Measurements from ENCODE around the gene POU6F2. TPM values are rescaled to one million over a fixed set of nuclear protein-coding genes. Genes with fewer than 3 reads are reported as not detected.
"Not testable (repeated sequence)": the region's sequence is repeated elsewhere in the genome, so short reads cannot be mapped to it uniquely, and the experiment has no call there.

The POU6F2 gene
- total RNA-seq, 1 donor from 2014 or later, result 0.16 TPM

GRCh38 chr7:39183796-39184195 lies 206.1 kb downstream of the POU6F2 start:
- Mint-ChIP-seq H3K36me3 (ENCODE audit: low read depth) (no peaks in the 10 kb centered on the region), H3K27ac (no peak overlapping the region), H3K9me3 (no peaks in the 10 kb centered on the region), H3K27me3 (no peaks in the 10 kb centered on the region), H3K4me1 (no peaks in the 10 kb centered on the region), H3K4me3 (no peak overlapping the region)
- no peak for DNase-seq
- intact Hi-C loops (cut with micrococcal nuclease), result no loop called here

GRCh38 chr7:39184391-39184790 lies 206.7 kb downstream of the POU6F2 start:
- intact Hi-C loops (cut with micrococcal nuclease), result no loop called here
- Mint-ChIP-seq H3K9me3 (no peaks in the 10 kb centered on the region), H3K27ac (no peak overlapping the region), H3K4me3 (no peak overlapping the region), H3K27me3 (no peaks in the 10 kb centered on the region), H3K4me1 (no peaks in the 10 kb centered on the region), H3K36me3 (ENCODE audit: low read depth) (no peaks in the 10 kb centered on the region)
- DNase-seq, result no peak

- intact Hi-C loops (cut with micrococcal nuclease), result no loop called here
- H3K36me3 Mint-ChIP-seq (ENCODE audit: low read depth), result no peaks in the 10 kb centered on the region
- no peaks in the 10 kb centered on the region for H3K27me3 Mint-ChIP-seq
- no peaks in the 10 kb centered on the region for H3K4me1 Mint-ChIP-seq
- DNase-seq, result no peak
- H3K27ac Mint-ChIP-seq, result no peak overlapping the region
- no peaks in the 10 kb centered on the region for H3K9me3 Mint-ChIP-seq
- no peak overlapping the region for H3K4me3 Mint-ChIP-seq
Measured at GRCh38 chr7:39186131-39186530, 208.4 kb downstream of the POU6F2 start.

- intact Hi-C loops (cut with micrococcal nuclease), result no loop called here
- DNase-seq, result no peak
- Mint-ChIP-seq H3K9me3 (no peaks in the 10 kb centered on the region), H3K4me3 (no peak overlapping the region), H3K4me1 (no peaks in the 10 kb centered on the region), H3K27ac (no peak overlapping the region), H3K36me3 (ENCODE audit: low read depth) (no peaks in the 10 kb centered on the region), H3K27me3 (no peaks in the 10 kb centered on the region)
Measured at GRCh38 chr7:39186671-39187070, 209.0 kb downstream of the POU6F2 start.

- no peak overlapping the region for H3K4me3 Mint-ChIP-seq
- no peaks in the 10 kb centered on the region for H3K27me3 Mint-ChIP-seq
- no peak for DNase-seq
- no peaks in the 10 kb centered on the region for H3K4me1 Mint-ChIP-seq
- no peaks in the 10 kb centered on the region for H3K9me3 Mint-ChIP-seq
- no peaks in the 10 kb centered on the region for H3K36me3 Mint-ChIP-seq (ENCODE audit: low read depth)
- no peak overlapping the region for H3K27ac Mint-ChIP-seq
- intact Hi-C loops (cut with micrococcal nuclease), result no loop called here
Measured at GRCh38 chr7:39187130-39187529, 209.4 kb downstream of the POU6F2 start.

- Mint-ChIP-seq H3K27ac (no peak overlapping the region), H3K4me3 (no peak overlapping the region), H3K9me3 (no peaks in the 10 kb centered on the region), H3K27me3 (no peaks in the 10 kb centered on the region), H3K36me3 (ENCODE audit: low read depth) (no peaks in the 10 kb centered on the region), H3K4me1 (no peaks in the 10 kb centered on the region)
- DNase-seq, result no peak
- intact Hi-C loops (cut with micrococcal nuclease), result no loop called here
Measured at GRCh38 chr7:39192476-39192875, 214.8 kb downstream of the POU6F2 start.

DNA sequence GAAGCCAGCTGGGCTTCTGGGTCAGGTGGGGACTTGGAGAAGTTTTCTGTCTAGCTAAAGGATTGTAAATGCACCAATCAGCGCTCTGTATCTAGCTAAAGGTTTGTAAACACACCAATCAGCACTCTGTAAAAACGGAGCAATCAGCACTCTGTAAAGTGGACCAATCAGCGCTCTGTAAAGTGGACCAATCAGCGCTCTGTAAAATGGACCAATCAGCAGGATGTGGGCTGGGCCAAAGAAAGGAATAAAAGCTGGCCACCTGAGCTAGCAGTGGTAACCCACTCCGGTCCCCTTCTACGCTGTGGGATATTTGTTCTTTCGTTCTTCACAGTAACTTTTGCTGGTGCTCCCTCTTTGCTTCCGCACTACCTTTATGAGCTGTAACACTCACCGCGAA lies 216.7 kb downstream of the POU6F2 start:
- H3K4me1 Mint-ChIP-seq; intact Hi-C loops (cut with micrococcal nuclease); H3K4me3 Mint-ChIP-seq; H3K36me3 Mint-ChIP-seq (ENCODE audit: low read depth); DNase-seq; H3K9me3 Mint-ChIP-seq; H3K27ac Mint-ChIP-seq; H3K27me3 Mint-ChIP-seq: not testable (repeated sequence)

DNA sequence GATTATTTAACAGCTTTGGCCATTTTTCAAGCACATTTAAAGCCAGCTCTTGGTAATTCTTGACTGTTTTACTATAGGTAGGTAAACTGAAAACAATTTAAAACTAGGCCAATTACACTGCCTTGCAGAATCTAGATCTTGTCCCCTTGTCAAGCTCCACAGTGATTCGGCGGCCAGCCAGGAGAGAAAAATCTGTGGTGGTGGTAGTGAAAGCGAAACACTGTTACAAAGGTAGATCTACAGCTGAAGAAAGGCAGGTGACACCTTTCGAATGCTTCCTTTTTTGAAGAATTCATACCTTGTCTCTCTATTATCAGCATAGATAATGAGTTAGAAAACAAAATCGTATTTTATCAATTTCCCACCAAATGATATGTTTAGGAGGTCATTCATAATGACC lies 218.3 kb downstream of the POU6F2 start:
- no peaks in the 10 kb centered on the region for H3K27me3 Mint-ChIP-seq
- H3K27ac Mint-ChIP-seq, result no peak overlapping the region
- H3K4me1 Mint-ChIP-seq, result no peaks in the 10 kb centered on the region
- intact Hi-C loops (cut with micrococcal nuclease), result no loop called here
- no peaks in the 10 kb centered on the region for H3K36me3 Mint-ChIP-seq (ENCODE audit: low read depth)
- H3K9me3 Mint-ChIP-seq, result no peaks in the 10 kb centered on the region
- no peak for DNase-seq
- no peak overlapping the region for H3K4me3 Mint-ChIP-seq

DNA sequence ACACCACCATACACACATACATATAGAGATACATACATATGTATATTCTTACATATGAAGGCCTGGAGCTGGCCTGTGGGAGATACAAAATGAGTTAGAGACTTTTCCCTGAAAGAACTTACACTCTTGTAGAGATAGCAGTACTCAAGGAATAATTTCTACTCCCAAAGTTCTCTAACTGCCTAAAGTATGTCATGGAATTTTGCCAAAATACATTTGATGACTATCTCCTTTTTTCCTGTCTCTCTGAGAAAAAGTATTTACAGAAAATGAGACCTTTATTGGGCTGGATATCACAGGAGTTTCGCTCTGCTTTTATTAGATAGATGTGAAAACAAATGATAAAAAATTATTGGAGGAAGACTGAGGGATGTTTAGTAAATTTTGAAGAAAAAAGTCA lies 220.1 kb downstream of the POU6F2 start:
- no peak for DNase-seq
- no peaks in the 10 kb centered on the region for H3K4me1 Mint-ChIP-seq
- no peaks in the 10 kb centered on the region for H3K27me3 Mint-ChIP-seq
- no peak overlapping the region for H3K27ac Mint-ChIP-seq
- no peaks in the 10 kb centered on the region for H3K9me3 Mint-ChIP-seq
- intact Hi-C loops (cut with micrococcal nuclease), result no loop called here
- H3K4me3 Mint-ChIP-seq, result no peak overlapping the region
- no peaks in the 10 kb centered on the region for H3K36me3 Mint-ChIP-seq (ENCODE audit: low read depth)

DNA sequence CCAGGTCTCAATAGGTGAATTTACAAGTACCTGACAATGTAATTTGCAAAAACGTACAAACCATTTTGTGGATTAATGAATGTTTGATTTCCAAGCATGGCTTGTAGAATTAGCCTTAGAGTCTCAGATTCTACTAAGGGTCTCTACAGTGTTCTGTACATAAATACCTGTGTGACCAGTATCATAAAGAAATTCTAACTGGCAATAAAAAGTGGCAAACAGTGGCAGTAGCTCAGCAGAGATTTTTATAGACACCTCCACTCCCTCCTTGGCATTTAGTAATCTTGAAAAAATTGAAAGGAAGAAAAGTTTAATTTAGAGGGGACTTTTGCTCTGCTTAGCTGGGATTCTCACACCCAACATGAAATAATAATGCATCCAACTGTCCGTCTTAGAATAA lies 220.8 kb downstream of the POU6F2 start:
- DNase-seq, result no peak
- Mint-ChIP-seq H3K27ac (no peak overlapping the region), H3K4me3 (no peak overlapping the region), H3K36me3 (ENCODE audit: low read depth) (no peaks in the 10 kb centered on the region), H3K27me3 (no peaks in the 10 kb centered on the region), H3K9me3 (no peaks in the 10 kb centered on the region), H3K4me1 (no peaks in the 10 kb centered on the region)
- intact Hi-C loops (cut with micrococcal nuclease), result no loop called here

DNA sequence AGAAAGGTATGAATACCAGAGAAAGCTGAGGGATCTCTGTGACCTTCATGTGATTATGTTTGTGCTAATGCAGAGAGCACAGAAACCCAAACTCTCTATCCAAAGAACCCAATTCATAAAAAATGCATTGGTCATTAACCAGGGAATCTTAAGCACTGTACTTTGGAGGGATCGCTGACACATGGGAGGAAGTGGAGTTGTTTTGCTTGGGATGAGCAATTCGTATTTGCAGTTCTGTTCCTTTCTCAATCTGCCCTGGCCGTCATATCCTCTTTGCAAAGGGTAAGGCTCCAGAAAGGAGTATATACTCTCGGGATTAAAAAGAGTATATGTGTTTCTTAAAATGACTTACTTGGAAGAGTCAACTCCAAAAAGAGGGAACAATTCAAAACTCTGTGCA lies 221.3 kb downstream of the POU6F2 start:
- H3K4me1 Mint-ChIP-seq, result no peaks in the 10 kb centered on the region
- no peak for DNase-seq
- intact Hi-C loops (cut with micrococcal nuclease), result no loop called here
- no peak overlapping the region for H3K27ac Mint-ChIP-seq
- H3K36me3 Mint-ChIP-seq (ENCODE audit: low read depth), result no peaks in the 10 kb centered on the region
- H3K4me3 Mint-ChIP-seq, result no peak overlapping the region
- no peaks in the 10 kb centered on the region for H3K27me3 Mint-ChIP-seq
- no peaks in the 10 kb centered on the region for H3K9me3 Mint-ChIP-seq

DNA sequence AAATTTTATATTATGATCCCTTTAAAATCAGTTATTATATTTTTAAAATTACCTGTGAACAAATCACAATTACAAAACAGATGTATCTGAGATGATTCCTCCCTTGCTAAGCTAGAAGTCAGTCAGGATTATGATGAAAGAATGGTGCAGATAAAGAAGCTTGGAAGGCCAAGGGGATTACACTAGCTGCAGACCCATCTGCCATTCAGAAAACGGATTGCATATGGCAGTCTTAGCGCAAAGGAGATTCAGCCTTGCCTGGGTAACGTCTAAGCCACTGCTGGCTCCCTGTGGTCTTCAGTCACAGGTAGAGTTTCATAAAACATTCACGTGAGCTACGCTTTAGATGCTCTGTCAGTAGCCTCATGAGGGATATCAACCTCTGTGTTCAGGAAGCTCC lies 222.2 kb downstream of the POU6F2 start:
- Mint-ChIP-seq H3K9me3 (no peaks in the 10 kb centered on the region), H3K36me3 (ENCODE audit: low read depth) (no peaks in the 10 kb centered on the region), H3K27me3 (no peaks in the 10 kb centered on the region), H3K4me3 (no peak overlapping the region), H3K27ac (no peak overlapping the region), H3K4me1 (no peaks in the 10 kb centered on the region)
- intact Hi-C loops (cut with micrococcal nuclease), result no loop called here
- no peak for DNase-seq

GRCh38 chr7:39202041-39202440 lies 224.3 kb downstream of the POU6F2 start:
- Mint-ChIP-seq H3K36me3 (ENCODE audit: low read depth) (no peaks in the 10 kb centered on the region), H3K4me1 (no peaks in the 10 kb centered on the region), H3K4me3 (no peak overlapping the region), H3K27ac (no peak overlapping the region), H3K9me3 (no peaks in the 10 kb centered on the region), H3K27me3 (no peaks in the 10 kb centered on the region)
- intact Hi-C loops (cut with micrococcal nuclease), result no loop called here
- DNase-seq, result no peak

GRCh38 chr7:39210362-39210761 lies 232.7 kb downstream of the POU6F2 start:
- Mint-ChIP-seq H3K4me1 (no peaks in the 10 kb centered on the region), H3K9me3 (no peaks in the 10 kb centered on the region), H3K36me3 (ENCODE audit: low read depth) (no peaks in the 10 kb centered on the region), H3K27me3 (no peaks in the 10 kb centered on the region), H3K27ac (no peak overlapping the region), H3K4me3 (no peak overlapping the region)
- intact Hi-C loops (cut with micrococcal nuclease), result no loop called here
- DNase-seq, result no peak

GRCh38 chr7:39211581-39211980 lies 233.9 kb downstream of the POU6F2 start:
- Mint-ChIP-seq H3K36me3 (ENCODE audit: low read depth) (no peaks in the 10 kb centered on the region), H3K27ac (no peak overlapping the region), H3K9me3 (no peaks in the 10 kb centered on the region), H3K4me1 (no peaks in the 10 kb centered on the region), H3K27me3 (no peaks in the 10 kb centered on the region), H3K4me3 (no peak overlapping the region)
- intact Hi-C loops (cut with micrococcal nuclease), result no loop called here
- no peak for DNase-seq

- no peaks in the 10 kb centered on the region for H3K36me3 Mint-ChIP-seq (ENCODE audit: low read depth)
- H3K4me1 Mint-ChIP-seq, result no peaks in the 10 kb centered on the region
- no peak for DNase-seq
- intact Hi-C loops (cut with micrococcal nuclease), result no loop called here
- no peak overlapping the region for H3K27ac Mint-ChIP-seq
- H3K9me3 Mint-ChIP-seq, result no peaks in the 10 kb centered on the region
- no peaks in the 10 kb centered on the region for H3K27me3 Mint-ChIP-seq
- no peak overlapping the region for H3K4me3 Mint-ChIP-seq
Measured at GRCh38 chr7:39212876-39213275, 235.2 kb downstream of the POU6F2 start.
